Keratinocyte (primary cell): ENCODE data around the gene ALOX5.

Experiments used
- CTCF ChIP-seq, 3 experiments: IDR thresholded peaks in 1 of 3; conservative IDR thresholded peaks in 1 of 3; optimal IDR thresholded peaks in 1 of 3; 2 replicates in 2 of 3; 3 replicates in 1 of 3; pipeline versions ENCODE3 to v1.5.1; 2011; ENCODE audit warnings: low read length in 3 of 3, mild to moderate bottlenecking in 3 of 3, moderate library complexity in 2 of 3, control low read depth in 1 of 3, inconsistent platforms in 1 of 3; ENCODE audit not compliant: insufficient read depth in 2 of 3; ENCODE audit errors: extremely low read depth in 1 of 3
- EZH2 ChIP-seq: IDR thresholded peaks from one replicate; pipeline ENCODE4 v1.6.1; 2012; ENCODE audit warnings: inconsistent platforms, mild to moderate bottlenecking, low read length, moderate library complexity

GRCh38 chr10:45446858-45447257 is 72.8 kb downstream of the ALOX5 start:
- TF ChIP-seq CTCF (optimal IDR thresholded peaks at IDR 0.05 in 1 of 3, IDR thresholded peaks at IDR 0.05 in 1 of 3, conservative IDR thresholded peaks at IDR 0.05 in 1 of 3; ENCODE audit: extremely low read depth in 1 of 3, insufficient read depth in 2 of 3, low read length in 3 of 3) (no peak), EZH2 (no peak)
